ENCODE results near the gene KLRG1. TPM values are rescaled to one million over a fixed set of nuclear protein-coding genes. Genes with fewer than 3 reads are reported as not detected.

KLRG1 gene
- total RNA-seq, 1 donor from 2014 or later = 2.5 TPM

- no peak for TF ChIP-seq CTCF (IDR thresholded peaks at IDR 0.05; ENCODE audit: insufficient read depth, low read length, poor library complexity, severe bottlenecking)
- DNase-seq (ENCODE audit: low read depth) = no peak
- no peaks in the 10 kb centered on the region for H3K27me3 ChIP-seq (ENCODE audit: control insufficient read depth, insufficient read depth, low read length)
- H3K4me3 ChIP-seq (ENCODE audit: low read depth, low read length) = no peak overlapping the region
- no peaks in the 10 kb centered on the region for H3K36me3 ChIP-seq (ENCODE audit: control insufficient read depth, insufficient read depth, low read length)
Observed at GRCh38 chr12:8953773-8954402, 35.5 kb upstream of the KLRG1 start.

- DNase-seq (ENCODE audit: low read depth) = no peak
- no peaks in the 10 kb centered on the region for H3K36me3 ChIP-seq (ENCODE audit: control insufficient read depth, insufficient read depth, low read length)
- no peak for TF ChIP-seq CTCF (IDR thresholded peaks at IDR 0.05; ENCODE audit: insufficient read depth, low read length, poor library complexity, severe bottlenecking)
Observed at GRCh38 chr12:8956073-8956472, 33.3 kb upstream of the KLRG1 start.

GRCh38 chr12:8956772-8957171 lies 32.6 kb upstream of the KLRG1 start:
- Histone ChIP-seq H3K27me3 (ENCODE audit: control insufficient read depth, insufficient read depth, low read length) (no peaks in the 10 kb centered on the region), H3K4me3 (ENCODE audit: low read depth, low read length) (no peak overlapping the region), H3K36me3 (ENCODE audit: control insufficient read depth, insufficient read depth, low read length) (no peaks in the 10 kb centered on the region)
- no peak for DNase-seq (ENCODE audit: low read depth)
- TF ChIP-seq CTCF (IDR thresholded peaks at IDR 0.05; ENCODE audit: insufficient read depth, low read length, poor library complexity, severe bottlenecking) = no peak

More at GRCh38 chr12:8956073-8956472, 33.3 kb upstream of the KLRG1 start:
- no peaks in the 10 kb centered on the region for H3K27me3 ChIP-seq (ENCODE audit: control insufficient read depth, insufficient read depth, low read length)
- H3K4me3 ChIP-seq (ENCODE audit: low read depth, low read length) = no peak overlapping the region

GRCh38 chr12:8957561-8957960 lies 31.8 kb upstream of the KLRG1 start:
- Histone ChIP-seq H3K4me3 (ENCODE audit: low read depth, low read length) (no peak overlapping the region), H3K27me3 (ENCODE audit: control insufficient read depth, insufficient read depth, low read length) (no peaks in the 10 kb centered on the region), H3K36me3 (ENCODE audit: control insufficient read depth, insufficient read depth, low read length) (no peaks in the 10 kb centered on the region)
- TF ChIP-seq CTCF (IDR thresholded peaks at IDR 0.05; ENCODE audit: insufficient read depth, low read length, poor library complexity, severe bottlenecking) = no peak
- DNase-seq (ENCODE audit: low read depth) = no peak

GRCh38 chr12:8958066-8958465 lies 31.3 kb upstream of the KLRG1 start:
- H3K27me3 ChIP-seq (ENCODE audit: control insufficient read depth, insufficient read depth, low read length) = no peaks in the 10 kb centered on the region
- no peak for TF ChIP-seq CTCF (IDR thresholded peaks at IDR 0.05; ENCODE audit: insufficient read depth, low read length, poor library complexity, severe bottlenecking)

GRCh38 chr12:8960176-8960575 lies 29.2 kb upstream of the KLRG1 start:
- H3K4me3 ChIP-seq (ENCODE audit: low read depth, low read length) = no peak overlapping the region
- DNase-seq (ENCODE audit: low read depth) = no peak
- H3K36me3 ChIP-seq (ENCODE audit: control insufficient read depth, insufficient read depth, low read length) = no peaks in the 10 kb centered on the region
- TF ChIP-seq CTCF (IDR thresholded peaks at IDR 0.05; ENCODE audit: insufficient read depth, low read length, poor library complexity, severe bottlenecking) = no peak
- no peaks in the 10 kb centered on the region for H3K27me3 ChIP-seq (ENCODE audit: control insufficient read depth, insufficient read depth, low read length)

More at GRCh38 chr12:8958066-8958465, 31.3 kb upstream of the KLRG1 start:
- Histone ChIP-seq H3K4me3 (ENCODE audit: low read depth, low read length) (no peak overlapping the region), H3K36me3 (ENCODE audit: control insufficient read depth, insufficient read depth, low read length) (no peaks in the 10 kb centered on the region)
- DNase-seq (ENCODE audit: low read depth) = no peak

Measured in kidney epithelial cell (primary cell).